Panc1 (cell line): ENCODE measurements around the gene ZC3H10.

ENCODE experiments used
- POLR2AphosphoS5 ChIP-seq: IDR thresholded peaks from 2 replicates; pipeline ENCODE4 v1.6.1; 2012; ENCODE audit warnings: mild to moderate bottlenecking, low read depth, low read length, moderate library complexity
- TF ChIP-seq, protein P1 (sequence below): fragments of 450-650 bp; IDR thresholded peaks from 2 replicates; pipeline ENCODE4 v1.5.1; 2017; ENCODE audit warnings: mild to moderate bottlenecking

GRCh38 chr12:56124133-56124532 lies 6.1 kb downstream of the ZC3H10 start:
- TF ChIP-seq, protein P1, sequence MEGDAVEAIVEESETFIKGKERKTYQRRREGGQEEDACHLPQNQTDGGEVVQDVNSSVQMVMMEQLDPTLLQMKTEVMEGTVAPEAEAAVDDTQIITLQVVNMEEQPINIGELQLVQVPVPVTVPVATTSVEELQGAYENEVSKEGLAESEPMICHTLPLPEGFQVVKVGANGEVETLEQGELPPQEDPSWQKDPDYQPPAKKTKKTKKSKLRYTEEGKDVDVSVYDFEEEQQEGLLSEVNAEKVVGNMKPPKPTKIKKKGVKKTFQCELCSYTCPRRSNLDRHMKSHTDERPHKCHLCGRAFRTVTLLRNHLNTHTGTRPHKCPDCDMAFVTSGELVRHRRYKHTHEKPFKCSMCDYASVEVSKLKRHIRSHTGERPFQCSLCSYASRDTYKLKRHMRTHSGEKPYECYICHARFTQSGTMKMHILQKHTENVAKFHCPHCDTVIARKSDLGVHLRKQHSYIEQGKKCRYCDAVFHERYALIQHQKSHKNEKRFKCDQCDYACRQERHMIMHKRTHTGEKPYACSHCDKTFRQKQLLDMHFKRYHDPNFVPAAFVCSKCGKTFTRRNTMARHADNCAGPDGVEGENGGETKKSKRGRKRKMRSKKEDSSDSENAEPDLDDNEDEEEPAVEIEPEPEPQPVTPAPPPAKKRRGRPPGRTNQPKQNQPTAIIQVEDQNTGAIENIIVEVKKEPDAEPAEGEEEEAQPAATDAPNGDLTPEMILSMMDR = no peak
- TF ChIP-seq POLR2AphosphoS5 = no peak
